ENCODE data around the gene PKP1.
A peak's percentile ranks its signal among the peaks of the same experiment; 100 is the strongest.

PKP1 gene

DNA sequence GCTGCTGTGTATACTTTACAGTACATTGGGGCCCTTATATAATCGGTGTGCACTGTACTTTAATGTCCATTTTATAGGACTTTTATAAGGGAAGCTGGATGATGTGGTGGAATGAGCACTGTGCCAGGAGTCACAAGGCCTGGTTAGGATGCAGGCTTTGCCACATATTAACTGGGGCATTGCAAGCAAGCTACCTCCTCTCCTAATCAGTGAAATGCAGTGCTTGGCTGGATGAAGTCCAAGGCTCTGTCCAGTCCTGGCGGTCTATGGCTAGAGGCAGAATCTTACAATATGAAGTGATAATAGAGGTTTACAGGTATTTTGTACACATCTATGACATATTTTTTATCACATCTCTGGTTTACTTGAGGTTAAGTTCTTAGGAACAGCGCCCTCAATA, 1.7 kb upstream of the PKP1 start:
- DNase-seq (ENCODE audit: low spot score) = no peak

DNA sequence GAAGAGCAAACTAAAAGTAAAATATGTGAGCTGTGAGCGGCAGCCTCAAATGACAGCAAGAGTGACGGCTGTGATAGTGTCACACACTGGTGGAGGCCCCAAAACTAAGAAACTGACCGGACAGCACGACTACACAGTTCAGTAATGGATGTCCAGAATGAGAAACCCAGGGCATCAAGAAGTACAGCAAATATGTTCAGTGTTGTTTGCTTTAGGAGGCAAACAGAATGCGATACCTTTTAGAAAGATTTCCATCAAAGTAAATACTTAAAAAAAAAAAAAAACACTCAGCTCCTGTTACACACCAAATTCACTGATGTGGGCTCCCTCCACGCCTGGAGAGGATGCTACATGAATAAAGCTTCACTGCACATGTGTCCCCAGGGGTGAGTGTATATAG, 1.1 kb upstream of the PKP1 start:
- no peak for DNase-seq (ENCODE audit: low spot score)

DNA sequence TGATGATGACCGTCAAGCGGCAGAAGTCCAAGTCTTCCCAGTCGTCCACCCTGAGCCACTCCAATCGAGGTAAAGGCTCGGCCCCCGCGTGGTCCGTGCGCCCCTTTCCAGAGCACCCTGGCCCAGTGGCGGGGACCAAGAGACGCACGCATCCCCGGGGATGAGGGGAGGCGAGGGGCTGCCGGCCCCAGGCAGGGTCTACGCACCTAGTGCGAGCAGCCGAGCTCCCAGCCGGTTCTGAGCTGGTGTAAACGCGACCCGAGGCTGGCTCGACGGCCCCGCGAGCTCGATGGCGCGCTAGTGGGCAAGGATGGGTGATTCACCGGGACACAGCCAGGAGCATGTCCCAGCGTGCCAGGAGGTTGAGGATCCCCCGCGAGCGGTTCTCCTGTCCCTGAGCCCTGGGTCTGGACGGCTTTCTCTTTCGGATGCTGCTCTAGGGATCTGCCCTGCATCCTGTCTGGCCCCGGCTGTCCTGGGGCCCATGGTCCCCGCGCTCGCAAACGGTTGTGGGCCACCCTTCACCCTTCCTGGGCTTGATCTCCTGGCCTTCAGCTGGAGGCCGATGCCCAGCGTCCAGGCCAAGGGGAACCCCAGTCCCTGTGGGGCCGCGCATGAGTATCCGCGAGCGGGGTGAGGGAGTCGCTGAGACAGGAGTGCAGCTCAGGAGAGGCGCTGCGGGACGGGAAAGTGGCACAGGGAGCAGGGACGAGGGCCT, 689 bp downstream of the PKP1 start:
- DNase-seq (ENCODE audit: low spot score) = no peak

- DNase-seq (ENCODE audit: low spot score) = no peak
Measured at GRCh38 chr1:201284636-201285035, 1.3 kb downstream of the PKP1 start.

- DNase-seq (ENCODE audit: low spot score) = no peak
Measured at GRCh38 chr1:201285846-201286245, 2.5 kb downstream of the PKP1 start.

GRCh38 chr1:201286445-201286844, 3.1 kb downstream of the PKP1 start:
- DNase-seq (ENCODE audit: low spot score) = no peak

GRCh38 chr1:201288007-201288406, 4.7 kb downstream of the PKP1 start:
- no peak for DNase-seq (ENCODE audit: low spot score)

- DNase-seq (ENCODE audit: low spot score) = no peak
Measured at GRCh38 chr1:201288765-201289164, 5.5 kb downstream of the PKP1 start.

DNA sequence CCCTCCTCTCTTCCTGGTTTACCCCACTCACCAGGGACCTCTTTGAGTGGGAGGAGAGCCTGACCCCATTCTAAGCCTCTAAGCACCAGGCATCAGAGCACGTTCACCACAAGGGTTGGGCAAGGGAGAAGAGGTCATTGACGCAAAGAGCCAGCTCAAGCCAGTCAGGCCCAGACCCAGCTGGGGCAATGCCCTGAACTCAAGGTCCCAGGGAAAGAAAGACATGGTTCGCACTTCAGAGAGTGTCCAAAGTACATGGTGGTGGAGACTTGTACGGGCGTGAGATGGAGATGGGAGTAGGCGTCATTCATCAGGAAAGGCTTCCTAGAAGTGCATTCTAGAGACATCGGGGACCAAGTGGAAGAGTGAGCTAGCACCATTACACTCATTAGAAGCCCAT, 7.2 kb downstream of the PKP1 start:
- DNase-seq (ENCODE audit: low spot score) = no peak

- no peak for DNase-seq (ENCODE audit: low spot score)
Measured at GRCh38 chr1:201291916-201292315, 8.6 kb downstream of the PKP1 start.

DNA sequence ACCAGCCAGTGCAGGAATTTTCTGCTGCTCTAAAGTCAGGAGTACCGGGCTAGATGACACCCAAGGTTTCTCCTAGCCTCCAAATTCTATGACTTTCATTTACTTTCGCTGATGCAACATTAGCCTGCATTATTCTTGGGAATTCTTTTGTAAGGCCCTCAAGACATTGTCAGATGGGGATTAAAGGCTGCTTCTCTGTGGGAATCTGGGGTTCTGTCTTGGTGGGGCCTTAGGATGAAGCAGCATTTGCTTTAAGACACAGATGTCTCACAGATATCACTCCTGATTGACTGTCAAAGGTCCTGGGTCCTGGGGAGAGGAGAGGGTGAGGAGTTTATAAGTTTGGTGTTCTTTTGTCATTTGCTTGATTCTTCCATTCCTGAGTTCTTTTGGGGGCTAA, 11.6 kb downstream of the PKP1 start:
- DNase-seq (ENCODE audit: low spot score) = no peak

GRCh38 chr1:201295346-201295745, 12.0 kb downstream of the PKP1 start:
- DNase-seq (ENCODE audit: low spot score) = no peak

- DNase-seq (ENCODE audit: low spot score) = peak; percentile 78
Measured at GRCh38 chr1:201295861-201296260, 12.6 kb downstream of the PKP1 start.

DNA sequence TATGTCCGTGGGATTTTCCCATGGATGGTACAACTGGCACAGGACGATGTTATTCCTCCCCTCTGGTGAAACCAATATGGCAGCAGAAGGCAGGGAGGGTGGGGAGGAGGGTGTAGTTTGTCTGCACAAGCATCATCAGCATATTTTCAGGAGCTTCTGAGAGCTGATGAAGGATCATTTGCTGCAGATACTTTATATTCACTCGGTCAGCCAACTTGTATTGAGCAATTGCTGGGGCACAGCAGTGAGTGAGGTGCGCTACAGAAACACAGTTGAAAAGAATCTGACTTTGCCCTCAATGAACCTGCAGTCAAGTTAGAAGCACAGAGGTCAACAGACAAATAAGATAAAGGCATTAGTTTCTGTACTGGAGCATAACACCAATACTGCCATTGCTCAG, 13.0 kb downstream of the PKP1 start:
- DNase-seq (ENCODE audit: low spot score) = no peak

DNA sequence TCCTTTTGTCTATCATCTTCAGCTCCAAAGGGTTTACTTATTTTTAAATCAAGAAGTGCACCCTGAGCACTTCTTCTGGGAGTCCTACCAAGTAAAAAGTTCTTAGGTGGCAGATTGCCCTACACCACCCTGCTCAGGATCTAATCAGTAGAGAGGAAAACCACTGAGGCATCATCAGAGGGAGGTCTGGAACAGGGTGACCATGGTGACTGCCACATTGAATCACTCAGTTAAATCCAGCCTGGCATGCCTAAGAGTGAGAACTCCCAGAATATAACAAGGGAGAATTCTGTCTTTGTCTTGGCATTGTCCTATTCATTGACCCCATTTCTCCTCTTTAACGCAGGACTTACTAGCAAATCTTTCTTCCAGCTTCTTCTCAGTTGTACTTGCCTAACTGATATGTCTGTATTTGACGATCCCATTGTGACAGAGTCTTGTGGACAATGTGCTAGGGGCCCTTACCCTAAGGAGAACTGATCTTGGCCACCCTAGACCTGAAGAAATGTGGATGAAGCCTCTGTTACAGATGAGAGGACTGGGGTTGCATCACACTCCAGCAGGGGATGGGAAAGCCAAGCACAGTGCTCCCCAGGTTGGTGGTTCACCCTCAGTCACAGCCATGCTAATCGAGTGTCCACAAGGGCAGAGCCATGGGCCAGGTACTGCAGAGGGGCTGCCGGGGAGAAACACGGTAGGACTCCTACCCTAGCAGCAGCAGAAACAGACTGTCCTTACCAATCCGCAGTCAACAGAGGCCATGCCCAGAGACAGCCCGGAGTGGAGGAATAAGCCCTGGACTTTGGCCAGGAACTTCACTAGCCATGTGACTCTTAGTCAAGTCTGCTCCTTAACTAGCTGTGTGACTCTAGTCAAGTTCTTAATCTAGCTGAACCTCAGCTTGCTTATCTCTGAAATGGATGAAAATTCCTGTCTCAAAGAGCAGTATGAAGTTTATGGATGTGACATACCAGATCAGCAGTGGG, 15.4 kb downstream of the PKP1 start:
- DNase-seq (ENCODE audit: low spot score) = peak; percentile 48

- peak; percentile 81 for DNase-seq (ENCODE audit: low spot score)
Measured at GRCh38 chr1:201299968-201300367, 16.7 kb downstream of the PKP1 start.

GRCh38 chr1:201300641-201301040, 17.3 kb downstream of the PKP1 start:
- no peak for DNase-seq (ENCODE audit: low spot score)

DNA sequence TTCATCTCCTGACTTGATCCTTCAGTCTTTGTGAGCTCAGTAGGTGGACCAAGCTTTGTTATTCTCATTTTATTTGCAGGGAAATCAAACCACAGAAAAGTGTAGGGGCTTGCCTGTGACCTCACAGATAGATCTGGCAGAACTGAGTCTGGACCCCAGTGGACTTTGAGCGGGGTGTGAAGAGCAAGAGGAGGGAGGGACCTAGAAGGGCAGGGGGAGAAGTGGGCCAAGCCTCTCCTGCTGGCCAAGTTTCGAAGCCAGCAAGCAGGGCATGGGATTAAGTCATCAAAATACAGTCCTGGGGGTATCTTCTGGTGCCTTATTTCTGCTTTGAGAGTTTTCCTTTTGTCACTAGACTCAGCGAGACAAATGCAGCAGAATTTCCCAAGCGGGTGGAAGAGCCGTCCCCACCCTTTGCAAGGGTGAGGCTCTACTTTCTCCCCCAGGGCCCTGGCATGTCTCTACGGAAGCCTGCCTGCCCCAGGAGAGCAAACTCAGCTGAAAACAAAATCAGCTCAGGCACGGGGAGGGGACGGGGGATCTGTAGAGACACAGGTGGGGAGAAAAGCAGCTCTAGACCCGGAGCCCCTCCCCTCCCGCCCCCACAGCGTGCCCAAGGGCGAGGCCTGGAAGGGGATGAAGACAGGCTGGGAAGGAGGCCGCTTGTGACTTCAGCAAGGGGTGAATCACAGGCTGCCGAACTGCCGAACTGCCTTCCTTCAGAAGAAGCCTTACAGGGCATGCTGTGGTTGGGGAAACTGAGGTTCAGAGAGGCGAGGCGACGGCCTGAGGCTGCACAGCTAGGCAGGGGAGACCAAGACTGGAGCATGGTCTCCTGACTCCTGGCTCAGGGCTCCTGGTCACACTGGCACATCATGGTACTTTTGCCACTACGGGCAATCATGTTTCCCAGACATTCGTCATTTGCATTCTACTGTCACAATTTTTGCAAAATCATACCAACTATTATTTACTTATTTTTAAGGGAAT, 19.2 kb downstream of the PKP1 start:
- peak; percentile 40 for DNase-seq (ENCODE audit: low spot score)

DNA sequence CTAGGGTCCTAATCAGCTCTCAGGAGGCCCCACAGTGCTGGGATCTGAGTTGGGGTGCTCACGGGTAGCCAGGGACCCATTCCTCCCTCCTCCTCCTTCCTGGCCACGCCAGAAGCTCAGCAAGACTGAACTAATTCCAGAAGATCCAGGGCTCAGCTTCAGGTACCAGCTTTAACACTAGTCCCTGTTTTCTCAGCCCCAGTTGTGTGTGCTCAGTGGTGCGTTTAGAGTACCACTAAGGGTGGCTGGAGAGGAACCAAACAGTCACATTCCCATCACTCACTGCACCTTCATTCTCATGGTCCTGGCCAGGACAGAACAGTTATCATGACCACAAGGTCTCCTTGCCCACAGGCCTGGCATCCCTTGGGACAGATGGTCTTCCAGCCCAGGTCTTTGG, 20.8 kb downstream of the PKP1 start:
- DNase-seq (ENCODE audit: low spot score) = no peak

DNA sequence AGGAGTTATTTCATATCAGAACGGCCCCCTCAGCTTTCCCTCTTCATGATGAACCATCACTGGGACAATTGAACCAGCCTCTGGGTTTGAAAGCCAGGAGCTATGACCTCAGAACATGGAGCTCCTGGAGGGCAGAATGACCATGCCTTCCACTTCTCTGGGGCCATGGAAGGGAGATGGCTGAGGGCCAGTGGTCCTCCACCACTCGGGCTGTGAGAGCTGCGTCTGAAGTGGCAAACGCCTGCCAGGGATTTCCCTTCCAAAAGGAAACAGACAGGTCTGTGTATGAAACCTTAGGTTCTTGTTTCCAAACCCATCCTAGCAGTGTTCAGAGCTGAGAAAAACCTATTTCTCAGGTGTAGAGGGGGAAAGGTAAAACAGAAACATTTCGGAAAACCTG, 22.5 kb downstream of the PKP1 start:
- no peak for DNase-seq (ENCODE audit: low spot score)

- no peak for DNase-seq (ENCODE audit: low spot score)
Measured at GRCh38 chr1:201307231-201307630, 23.9 kb downstream of the PKP1 start.
